ENCODE results near the gene KDM1A.
A peak's percentile ranks its signal among the peaks of the same experiment; 100 is the strongest.

The KDM1A gene

GRCh38 chr1:23018661-23019093, 591 bp upstream of the KDM1A start:
- DNase-seq, result no peak

GRCh38 chr1:23019863-23020625, 776 bp downstream of the KDM1A start:
- peak in 3 of 4 experiments; percentile 15 to 24 (median 20) for DNase-seq

GRCh38 chr1:23020706-23021405, 1.6 kb downstream of the KDM1A start:
- DNase-seq, result no peak

GRCh38 chr1:23021834-23022233, 2.6 kb downstream of the KDM1A start:
- DNase-seq, result no peak

GRCh38 chr1:23023174-23023845, 4.0 kb downstream of the KDM1A start:
- DNase-seq, result no peak

- no peak for DNase-seq
Observed at GRCh38 chr1:23026568-23026967, 7.3 kb downstream of the KDM1A start.

GRCh38 chr1:23027352-23027907, 8.2 kb downstream of the KDM1A start:
- no peak for DNase-seq

- DNase-seq, result no peak
Observed at GRCh38 chr1:23029337-23029736, 10.1 kb downstream of the KDM1A start.

GRCh38 chr1:23035823-23036452, 16.7 kb downstream of the KDM1A start:
- no peak for DNase-seq

GRCh38 chr1:23037081-23037740, 17.9 kb downstream of the KDM1A start:
- no peak for DNase-seq

- DNase-seq, result no peak
Observed at GRCh38 chr1:23039308-23039826, 20.1 kb downstream of the KDM1A start.

GRCh38 chr1:23040509-23040908, 21.2 kb downstream of the KDM1A start:
- no peak for DNase-seq

- DNase-seq, result no peak
Observed at GRCh38 chr1:23044035-23044434, 24.8 kb downstream of the KDM1A start.

GRCh38 chr1:23050201-23050600, 30.9 kb downstream of the KDM1A start:
- DNase-seq, result no peak

GRCh38 chr1:23051290-23051909, 32.1 kb downstream of the KDM1A start:
- DNase-seq, result no peak

- no peak for DNase-seq
Observed at GRCh38 chr1:23057301-23057700, 38.0 kb downstream of the KDM1A start.

GRCh38 chr1:23062271-23062670, 43.0 kb downstream of the KDM1A start:
- no peak for DNase-seq

- DNase-seq, result no peak
Observed at GRCh38 chr1:23065385-23065784, 46.1 kb downstream of the KDM1A start.

- no peak for DNase-seq
Observed at GRCh38 chr1:23066075-23066474, 46.8 kb downstream of the KDM1A start.

GRCh38 chr1:23069149-23069548, 49.9 kb downstream of the KDM1A start:
- no peak for DNase-seq

- DNase-seq, result no peak
Observed at GRCh38 chr1:23069675-23070074, 50.4 kb downstream of the KDM1A start.

GRCh38 chr1:23074012-23074411, 54.7 kb downstream of the KDM1A start:
- DNase-seq, result no peak
